ENCODE data around the gene PRPF6.

Gene PRPF6

DNA sequence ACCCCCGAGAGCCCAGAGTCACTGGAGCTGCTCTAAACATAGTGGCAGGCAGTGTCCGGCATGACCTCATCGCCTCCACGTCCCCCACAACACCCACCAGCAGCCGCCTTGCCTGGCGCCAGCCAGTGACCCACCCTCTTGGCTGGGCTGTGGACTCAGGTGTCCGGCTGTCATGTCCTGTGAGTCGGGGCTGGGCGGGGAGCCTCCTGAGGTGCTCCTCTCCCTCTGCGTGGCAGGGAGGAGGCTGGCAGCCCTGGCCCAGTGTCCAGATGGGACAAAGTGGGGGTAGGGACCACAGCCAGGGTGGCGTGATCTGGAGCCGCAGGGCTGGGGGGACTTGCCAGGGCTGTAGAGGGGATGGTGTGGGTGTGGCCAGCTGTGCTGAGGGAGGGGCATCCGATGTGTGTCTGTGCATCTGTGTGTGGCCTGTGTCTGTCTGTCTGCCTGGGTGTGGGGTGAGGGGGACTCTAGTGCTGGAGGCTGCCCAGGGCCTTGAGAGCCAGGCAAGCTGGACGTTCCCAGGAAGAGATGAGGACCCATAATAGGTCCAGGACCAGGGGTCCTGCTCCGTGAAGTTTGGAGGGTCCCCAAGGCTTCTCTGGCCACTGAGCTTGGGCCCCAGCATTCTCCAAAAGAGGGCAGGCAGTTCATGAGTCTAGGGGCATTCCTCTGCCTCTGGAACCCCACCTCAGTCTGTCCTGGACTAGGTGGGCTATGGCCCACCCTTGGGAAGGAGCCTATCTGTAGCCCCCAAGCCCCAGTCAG is 70.8 kb downstream of the PRPF6 start:
- no peak for DNase-seq

DNA sequence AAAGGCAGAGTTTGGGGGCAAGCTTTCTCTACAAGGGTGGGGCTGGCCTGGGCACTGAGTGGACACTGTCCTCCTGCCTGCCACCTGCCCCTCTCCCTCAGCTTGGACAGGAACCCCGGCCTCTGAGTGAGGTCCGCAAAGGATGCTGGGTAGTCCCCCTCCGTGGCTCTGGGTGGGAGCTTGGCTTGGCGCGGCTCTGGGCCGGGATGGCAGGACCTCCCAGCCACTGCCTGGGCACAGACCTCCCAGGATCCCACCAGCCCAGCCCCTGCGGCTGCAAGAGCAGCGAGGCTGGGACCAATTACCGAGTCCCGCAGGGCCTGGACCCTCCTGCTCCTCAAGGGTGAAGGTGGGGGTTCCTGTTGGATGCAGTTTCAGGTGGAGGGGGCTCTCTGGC is 71.4 kb downstream of the PRPF6 start:
- DNase-seq = no peak

DNA sequence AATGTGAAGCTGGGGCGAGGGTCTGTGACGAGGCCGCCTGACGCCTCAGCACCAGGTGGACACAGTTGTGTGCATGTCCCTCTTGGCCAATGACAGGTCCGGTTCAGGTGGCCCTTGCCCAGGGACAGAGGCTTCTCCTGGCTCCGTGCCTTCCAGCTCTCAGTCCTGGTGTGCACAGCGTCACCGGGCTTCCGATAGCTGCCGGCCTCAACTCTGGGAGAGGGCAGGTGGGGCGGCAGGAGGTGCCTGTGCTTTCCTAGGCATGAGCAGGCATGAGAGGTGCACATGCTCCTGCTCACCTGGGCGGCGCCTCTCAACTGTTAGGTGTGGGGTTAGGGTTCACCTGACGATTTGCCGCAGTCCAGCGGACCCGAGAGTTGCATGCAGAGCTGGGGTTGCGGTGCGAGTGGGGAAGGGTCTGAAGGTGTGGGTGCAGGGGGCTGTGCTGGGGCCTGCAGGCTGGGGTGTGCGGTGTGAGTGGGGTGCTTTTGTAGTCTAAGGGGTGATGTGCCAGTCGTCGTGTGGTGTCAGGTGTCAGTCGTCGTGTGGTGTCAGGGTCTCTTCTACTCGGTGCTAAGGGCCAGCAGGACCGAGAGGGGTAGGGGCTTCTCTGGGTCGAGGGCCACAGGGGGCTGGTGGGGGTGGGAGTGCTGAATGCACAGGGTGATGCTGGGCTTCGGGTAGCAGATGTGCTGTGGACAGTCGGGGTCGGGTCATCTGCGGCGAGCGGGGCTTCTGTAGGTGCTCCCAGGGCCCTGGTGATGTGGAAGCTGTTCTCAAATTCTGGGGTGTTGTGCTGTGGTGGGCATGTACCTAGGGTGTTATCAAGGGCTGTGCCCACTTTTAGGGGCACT is 72.3 kb downstream of the PRPF6 start:
- no peak for DNase-seq

DNA sequence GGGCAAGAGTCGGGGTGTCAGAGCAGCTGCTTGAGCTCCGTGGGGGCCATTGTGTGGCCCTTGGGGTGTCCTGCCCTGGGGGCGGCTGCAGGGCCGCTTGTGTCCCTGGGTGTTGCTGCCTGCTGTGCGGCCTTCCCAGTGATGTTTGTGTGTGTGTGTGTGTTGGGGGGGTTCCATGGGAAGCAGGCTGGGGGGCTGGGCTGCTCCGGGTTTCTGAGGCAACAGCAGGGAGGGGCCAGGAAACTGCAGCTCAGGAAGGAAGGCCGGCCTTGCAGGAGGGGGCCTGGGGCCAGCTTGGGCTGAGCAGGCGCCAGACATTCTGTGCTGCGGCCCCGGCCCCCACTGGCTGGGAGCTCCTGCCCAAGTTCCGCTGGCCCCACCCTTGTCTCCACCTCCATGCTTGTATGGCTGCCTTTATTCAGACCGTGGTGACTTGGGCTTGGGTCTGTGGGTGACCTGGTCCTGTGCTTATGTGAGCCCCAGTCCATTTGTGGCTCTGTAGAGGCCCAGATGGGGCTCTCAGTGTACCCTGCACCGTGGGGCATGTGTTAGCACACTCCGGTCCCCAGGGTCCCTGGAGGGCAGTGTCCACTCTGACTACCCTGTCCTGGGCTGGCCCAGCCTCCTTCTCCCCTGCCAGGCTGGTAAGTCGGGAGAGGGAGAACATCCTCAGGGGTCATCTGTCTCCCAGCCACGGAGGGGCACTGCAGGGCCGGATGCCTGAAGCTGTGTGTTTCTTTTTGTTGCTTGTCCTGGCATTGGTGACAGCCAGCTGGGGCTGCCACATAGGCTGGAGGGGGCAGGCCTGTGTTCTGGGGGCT is 73.1 kb downstream of the PRPF6 start:
- no peak for DNase-seq

DNA sequence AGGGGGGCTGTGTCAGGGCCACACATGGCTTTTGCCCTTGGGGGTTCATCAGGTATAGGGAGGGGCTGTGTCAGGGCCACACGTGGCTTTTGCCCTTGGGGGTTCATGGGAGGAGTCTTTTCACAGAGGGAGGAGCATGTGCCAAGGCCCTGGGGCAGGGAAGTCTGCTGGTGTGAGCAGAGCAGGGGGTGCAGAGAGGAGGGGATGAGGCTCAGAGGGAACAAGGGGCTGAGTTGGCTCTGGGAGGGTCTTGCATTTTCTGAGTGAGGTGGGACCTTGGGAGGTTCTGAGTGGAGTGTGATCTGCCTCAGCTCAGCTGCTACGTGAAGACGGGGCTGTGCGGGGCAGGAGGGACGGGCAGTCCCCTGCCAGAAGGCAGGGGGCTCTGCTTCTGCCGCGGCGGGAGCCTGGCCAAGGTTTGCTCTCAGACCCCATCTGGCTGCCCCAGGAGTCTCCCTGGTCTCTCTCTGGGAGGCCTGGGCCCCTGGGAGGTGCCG is 74.5 kb downstream of the PRPF6 start:
- no peak for DNase-seq

DNA sequence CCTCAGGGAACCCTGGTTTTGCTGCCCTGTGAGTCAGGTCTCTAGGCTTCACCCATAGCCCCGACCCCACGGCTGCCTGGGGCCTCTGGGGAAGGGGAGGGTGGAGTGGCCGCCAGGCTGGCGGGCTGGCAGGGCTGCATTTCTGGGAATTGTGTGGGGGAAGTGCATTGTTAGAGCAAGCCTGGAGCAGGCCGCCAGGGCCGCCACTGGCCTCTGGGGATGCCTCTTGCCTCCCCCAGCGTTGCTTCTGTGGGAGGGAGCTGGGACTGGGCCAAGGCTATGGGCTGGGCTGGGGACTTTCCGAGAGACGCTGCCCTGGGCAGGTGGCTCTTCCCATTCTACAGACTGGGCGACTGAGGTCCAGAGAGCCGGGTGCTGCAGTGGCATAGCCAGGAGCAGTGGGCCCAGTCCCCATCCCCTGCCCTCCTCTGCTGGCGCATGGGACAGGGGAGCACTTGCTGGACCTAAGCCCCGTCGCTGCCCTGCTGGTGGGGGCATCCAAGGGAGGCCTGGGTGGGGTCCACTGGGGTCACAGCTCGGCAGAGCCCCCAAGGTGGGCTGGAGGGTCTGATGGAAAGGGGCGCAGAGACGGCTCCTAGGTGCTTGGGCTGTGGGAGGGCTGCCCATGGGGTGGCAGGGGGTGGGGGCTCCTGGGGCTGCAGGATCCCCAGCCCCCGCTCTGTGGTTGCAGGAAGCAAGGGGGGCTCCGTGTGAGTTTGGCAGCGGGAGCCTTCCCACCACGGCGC is 75.1 kb downstream of the PRPF6 start:
- DNase-seq = no peak

DNA sequence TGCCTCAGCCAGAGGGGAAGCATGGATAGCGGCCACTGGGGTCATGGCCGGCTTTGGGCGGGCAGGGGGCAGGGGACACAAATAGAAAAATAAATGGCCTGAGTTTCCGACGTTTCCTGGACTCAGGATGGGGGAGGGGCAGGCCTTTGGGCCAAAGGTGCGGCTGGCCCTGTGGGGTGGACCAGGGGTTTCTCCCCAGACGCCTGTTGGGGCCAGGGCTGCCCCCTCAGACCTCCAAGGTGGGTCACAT is 75.6 kb downstream of the PRPF6 start:
- DNase-seq = no peak

DNA sequence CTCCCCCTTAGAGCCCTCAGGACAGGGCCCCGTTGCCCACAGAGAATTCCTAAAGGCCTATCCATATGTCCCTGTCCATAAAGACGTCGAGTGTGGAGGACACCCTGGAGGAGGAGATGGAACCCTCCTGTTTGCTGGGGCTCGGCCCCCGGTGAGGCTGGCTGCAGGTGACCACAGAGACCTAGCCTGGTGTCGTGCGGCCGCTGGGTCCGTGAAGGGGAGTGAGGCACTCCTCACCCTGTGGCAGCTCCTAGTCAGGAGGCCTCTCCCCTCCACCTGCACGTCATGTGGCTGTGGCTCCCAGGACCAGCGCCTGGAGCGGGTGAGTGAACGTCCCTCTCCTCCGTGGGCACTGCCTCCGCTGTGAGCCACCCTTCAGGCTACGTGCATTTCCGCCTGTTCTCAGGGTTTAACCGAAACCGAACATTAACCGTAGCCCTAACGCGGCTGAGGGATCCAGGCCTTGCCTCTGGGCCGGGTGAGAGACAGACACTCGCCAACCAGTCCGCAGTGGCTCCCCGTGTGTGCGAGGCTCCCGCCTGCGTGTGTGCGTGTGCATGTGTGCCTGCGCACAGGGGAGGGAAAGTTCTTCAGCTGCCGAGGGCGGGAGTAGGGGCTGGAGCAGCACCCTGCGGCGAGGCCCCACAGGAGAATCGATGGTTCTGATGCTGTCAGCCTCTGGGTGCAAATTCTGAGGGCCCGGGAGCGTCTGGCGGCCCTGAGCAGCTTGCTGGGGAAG is 76.1 kb downstream of the PRPF6 start:
- DNase-seq = no peak

DNA sequence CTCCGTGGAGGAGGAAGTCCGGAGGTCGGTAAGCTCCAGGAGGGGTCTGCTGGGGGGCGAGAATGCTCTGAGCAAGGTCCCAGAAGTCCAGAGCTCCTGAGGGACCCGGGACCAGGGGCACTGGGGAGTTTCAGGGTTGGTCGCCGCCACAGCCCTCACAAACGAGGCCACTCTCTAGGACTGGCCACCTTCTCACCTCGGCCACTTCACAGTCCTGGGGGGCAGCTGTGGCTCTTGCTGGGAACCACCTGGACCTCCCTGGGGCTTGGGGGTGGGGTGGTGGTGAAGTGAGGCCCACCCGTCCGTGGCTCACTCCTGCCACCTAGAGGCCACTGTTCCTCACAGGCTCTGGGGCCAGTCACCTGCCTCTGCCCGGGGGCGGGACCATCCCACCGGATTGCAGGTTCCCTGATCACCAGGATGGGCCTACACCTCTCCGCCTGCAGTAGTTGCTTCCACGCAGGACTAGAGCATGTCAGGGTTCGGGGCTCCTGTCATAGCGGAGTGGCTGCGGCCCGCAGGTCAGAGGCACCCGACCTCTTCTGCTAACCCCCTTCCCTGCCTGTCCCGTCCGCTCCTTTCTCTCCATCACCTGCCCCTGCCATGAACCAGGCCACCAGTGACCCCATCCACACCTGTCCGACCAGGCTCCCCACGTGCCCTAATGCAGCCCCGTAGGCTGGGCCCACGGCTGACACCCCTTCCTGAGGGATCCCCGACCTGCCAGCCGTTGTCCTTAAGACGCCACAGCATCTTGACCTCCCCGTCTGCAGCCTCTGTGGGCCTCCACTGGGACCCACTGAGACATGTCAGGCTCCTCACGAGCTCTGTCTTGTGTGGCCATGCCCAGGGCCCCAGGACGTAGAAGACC is 76.9 kb downstream of the PRPF6 start:
- peak; percentile 80 for DNase-seq

DNA sequence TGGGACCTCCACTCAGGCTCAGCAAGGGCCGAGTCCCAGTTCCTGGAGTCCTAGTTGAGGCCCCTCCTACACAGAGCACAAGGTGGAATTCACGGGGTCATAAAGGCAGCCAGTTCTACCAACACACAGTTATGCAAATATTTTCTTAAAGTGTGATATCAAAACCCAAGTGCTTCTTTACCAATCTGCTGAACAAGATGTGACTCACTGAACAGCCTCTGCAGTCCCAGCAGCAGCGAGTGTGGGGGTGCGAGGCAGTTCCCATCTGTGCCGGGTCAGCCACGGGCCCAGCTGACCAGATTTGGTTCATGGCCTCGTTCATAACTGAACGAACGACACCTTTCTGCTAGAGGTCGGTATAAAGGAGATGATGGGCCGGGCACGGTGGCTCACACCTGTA is 77.6 kb downstream of the PRPF6 start:
- no peak for DNase-seq

DNA sequence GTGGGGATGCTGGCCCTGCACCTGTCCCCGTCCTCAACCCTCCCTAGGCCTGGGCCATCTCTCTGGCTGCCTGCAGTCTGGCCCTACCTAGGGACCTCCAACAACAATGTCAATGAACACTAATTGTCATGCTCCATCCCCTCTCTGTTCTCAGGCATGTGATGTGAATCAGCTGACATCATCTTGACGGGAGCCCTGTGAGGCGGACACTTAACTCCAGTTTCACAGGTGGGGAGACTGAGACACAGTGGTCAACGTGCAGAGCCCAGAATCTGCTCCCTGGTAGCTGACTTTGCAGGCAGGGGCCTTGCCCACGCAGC is 81.3 kb downstream of the PRPF6 start:
- no peak for DNase-seq

DNA sequence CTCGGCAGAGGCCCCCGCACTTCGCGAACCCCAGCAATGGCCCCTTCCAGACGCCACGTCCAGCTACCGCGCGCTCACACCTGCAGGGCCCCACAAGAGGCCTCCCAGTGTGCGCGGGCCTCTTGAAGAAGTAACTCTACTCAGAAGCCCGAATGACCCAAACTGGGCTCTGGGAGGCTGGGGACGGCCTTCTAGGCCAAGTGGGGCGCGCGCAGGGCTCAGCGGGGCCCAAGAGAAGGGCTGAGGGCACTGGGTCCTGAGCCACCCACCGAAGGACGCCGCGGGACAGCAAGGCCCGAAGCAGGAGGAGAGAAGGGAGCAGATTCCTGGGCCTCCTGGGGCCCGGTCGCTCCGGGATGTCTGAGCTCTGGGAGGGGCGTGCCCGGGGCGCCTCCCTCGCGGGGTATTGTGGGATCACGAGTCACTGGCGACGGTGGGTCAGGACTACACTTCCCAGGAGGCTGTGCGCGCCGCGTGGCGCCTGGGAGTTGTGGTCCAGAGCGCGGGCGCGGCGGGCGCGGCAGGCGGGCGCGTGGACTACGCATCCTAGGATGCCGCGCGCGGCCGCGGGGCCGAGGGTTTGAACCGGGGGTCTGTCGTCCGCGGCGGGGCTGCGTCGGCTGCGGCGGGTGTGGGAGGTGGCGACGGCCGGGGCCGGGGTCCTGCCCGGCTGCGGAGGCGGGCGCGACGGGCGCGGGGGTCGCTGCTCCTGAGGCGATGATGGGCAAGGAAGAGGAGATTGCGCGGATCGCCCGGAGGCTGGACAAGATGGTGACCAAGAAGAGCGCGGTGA is 81.9 kb downstream of the PRPF6 start, which contains the start of gene TCEA2:
TSS of gene TCEA2 (plus strand) at position 603 of the 793 bp plus-strand sequence. CDS start at position 718, 115 bp downstream.
- DNase-seq = peak; percentile 94

DNA sequence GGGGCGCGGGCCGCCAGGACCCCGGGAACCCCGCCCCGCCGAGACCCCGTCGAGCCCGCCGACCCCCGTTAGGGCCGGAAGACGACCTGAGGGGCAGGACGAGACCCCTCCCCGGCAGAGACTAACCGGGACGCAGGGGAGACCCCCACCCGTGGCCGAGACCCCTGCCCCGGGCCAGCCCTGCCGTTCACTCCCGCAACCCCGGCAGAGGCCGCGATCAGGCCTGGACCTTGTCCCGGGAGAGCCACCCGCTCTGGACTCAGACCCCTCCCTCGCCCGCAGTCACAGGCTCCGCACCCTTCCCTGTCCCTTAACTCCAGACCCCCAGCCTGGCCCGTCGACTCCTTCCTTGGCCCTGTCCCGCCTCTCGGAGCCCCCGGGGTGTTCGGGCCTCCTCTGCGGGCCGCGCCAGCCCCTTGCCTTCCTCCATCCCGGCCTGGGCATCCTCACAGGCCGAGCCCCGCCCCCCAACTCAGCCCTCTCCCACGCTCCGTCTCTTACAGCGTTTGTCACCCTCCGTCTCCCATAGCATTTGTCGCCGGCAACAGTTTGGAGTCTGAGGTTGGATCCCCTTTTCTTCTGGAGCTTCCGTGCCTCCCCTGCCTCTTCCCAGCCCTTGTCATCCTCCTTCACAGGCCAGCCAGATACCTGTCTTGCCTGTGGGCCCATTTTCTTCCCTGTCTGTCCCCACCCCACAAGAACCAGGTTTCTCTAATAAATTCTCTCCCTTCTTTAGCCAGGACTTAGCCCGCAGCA is 82.6 kb downstream of the PRPF6 start:
- no peak for DNase-seq

DNA sequence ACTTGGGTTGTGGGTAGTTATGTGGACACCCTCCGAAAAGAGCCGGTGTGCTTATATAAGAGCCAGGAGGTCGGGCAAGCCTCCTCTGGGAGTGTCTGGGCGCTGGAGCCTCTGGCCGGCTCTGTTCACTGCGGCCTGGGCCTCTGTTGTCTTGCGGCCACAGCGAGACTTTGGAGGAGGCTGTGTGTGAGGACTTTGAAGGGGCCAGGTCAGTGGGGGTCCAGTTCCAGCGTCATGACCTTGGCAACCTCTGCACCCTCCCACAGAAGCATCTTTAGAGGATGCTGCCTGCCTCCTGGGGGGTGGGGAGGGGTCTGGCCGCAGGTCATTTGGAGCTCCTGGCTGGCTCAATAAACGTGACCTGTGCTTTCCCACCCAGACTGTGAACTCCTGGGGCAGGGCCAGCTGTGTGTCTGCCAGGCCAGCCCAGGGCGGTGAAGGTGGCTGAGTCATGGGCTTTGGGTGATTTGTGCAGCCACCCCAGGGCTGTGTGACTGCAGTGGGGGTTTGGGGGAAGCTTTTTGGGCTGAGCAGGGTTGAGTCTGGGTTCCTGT is 83.3 kb downstream of the PRPF6 start:
- no peak for DNase-seq

DNA sequence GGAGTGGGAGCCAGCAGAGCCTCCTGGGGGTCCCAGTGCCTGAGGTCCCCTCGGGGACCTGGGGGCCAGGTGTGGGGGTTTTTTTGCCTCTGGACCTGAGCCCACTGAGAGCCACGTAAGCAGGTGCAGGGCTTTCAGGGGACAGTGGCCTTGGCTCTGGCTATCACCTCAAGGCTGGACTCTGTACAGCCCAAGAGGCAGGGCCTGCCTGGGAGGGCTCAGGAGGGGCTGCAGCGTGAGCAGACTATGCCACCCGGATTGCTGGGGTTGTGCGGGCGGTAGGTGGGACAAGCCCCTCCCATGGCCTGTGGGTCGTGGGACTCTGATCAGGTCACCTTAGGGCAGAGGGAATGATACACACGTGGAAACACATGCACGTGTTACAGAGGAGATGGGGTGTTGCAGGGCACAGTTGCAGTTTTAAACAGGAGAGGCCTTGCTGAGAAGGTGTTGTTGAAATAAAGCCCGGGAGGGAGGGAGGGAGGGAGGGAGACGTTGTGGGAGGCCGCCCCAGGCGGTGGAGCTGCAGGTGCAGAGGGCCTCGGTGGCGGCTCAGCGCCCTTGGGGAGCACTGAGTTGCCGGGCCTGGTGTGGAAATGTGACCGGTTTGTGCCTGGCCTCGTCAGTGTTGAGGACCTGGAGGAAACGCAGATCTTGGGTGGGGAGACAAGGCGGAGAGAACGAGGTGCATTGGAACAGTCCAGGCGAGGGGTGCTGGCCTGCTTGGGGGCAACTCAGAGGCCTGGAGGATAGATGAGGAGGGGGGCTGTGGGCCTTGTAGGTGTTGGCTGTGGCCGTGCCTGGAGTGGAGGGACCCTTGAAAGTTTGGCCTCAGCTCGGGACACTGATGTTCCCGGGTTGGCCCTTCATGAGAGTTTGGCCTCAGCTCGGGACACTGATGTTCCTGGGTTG is 84.4 kb downstream of the PRPF6 start:
- DNase-seq = no peak

DNA sequence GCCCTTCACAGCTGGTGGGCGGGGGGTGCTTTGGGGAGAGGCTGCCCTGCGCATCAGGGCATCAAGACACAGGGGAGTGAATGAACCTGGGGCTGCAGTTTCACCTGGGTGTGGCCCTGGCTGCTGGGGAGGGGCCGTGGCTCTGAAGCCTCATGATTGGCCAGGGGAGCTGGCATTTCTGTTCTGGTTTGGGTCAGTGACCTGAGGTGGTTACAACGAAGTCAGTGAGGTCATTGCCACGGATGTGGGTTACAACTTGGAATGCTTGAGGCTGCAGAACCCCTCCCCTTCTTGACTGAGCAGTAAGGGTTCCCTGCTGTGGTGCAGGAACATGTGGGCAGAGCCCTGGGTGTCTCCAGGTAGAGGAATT is 85.0 kb downstream of the PRPF6 start:
- DNase-seq = peak; percentile 74

DNA sequence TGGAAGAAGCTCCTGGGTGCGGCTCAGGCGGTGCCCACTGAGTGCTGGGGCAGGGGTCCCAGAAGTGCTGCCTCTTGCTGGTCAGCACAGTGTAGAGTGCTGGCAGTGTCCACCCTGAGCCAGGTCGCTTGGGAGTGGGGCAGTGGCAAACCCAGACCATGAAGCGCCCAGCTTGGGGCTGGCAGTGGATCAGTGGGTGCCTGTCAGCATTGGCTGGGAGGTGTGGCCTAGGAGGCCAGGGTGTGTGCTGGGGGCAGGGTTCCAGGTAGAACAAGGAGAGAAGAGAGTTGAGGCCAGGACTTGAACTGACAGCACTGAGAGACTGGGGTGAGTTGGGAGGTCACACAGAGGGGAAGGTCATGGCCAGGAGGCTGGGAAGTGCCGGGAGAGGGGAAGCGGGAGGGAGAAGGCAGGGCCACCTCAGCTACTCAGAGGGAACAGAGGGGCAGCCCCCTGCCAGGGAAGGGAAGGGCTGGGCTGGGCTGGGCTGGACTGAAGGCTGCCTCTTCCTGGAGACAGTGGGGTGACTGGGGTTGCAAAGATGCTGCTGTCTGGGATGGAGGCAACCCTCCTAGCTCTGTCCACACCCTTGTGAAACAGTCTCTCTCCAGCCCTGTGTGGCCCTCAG is 86.2 kb downstream of the PRPF6 start:
- no peak for DNase-seq

Measured in CD4-positive, alpha-beta T cell treated with Interleukin-10 for 1 hour (primary cell).